ENCODE results near the gene ARL5B.

DNA sequence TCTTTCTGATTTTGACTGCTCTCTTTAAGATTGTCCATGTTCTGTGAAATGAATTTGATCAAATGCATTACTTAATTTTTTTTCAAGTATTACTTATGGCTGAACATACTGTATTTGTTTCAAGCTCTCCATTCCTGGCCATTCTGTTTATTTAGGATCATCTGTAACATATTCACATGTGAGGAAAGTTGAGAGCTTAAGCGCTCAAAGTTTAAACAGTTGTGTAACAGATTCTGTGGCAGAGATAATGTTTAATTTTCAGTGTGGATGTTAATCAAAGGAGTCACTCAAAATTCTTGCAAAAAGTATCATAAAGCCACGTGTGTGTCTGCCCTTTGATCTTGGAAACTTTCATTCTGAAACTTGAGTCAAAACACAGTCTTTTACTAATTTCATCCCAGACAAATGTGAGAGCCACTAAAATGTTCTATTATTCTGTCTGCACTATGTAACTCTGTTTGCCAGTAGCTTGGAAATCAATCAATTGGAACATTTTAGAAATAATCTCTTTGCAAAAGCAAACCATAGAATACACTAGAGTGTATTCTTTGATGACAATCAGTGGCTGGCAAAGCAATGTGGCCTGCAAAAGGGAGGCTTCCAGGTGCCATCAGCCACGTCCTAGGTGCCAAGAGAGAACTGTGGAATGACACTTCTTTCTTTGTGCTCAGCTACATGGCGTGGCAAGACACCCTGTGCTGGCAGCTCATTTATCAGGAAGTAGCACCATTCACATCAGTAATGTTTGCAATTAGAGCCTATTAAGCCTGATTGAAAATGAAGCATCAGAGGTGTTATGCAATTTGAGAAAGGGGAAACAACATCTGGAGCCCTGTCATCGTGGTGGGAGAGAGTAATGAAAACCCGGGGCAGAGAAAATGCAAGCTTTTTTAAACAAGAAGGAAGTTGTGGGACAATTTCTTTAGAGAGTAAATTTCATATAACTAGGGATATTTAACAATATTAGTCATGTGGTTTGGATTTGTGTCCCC lies 40.9 kb downstream of the ARL5B start:
- TF ChIP-seq, protein P1, sequence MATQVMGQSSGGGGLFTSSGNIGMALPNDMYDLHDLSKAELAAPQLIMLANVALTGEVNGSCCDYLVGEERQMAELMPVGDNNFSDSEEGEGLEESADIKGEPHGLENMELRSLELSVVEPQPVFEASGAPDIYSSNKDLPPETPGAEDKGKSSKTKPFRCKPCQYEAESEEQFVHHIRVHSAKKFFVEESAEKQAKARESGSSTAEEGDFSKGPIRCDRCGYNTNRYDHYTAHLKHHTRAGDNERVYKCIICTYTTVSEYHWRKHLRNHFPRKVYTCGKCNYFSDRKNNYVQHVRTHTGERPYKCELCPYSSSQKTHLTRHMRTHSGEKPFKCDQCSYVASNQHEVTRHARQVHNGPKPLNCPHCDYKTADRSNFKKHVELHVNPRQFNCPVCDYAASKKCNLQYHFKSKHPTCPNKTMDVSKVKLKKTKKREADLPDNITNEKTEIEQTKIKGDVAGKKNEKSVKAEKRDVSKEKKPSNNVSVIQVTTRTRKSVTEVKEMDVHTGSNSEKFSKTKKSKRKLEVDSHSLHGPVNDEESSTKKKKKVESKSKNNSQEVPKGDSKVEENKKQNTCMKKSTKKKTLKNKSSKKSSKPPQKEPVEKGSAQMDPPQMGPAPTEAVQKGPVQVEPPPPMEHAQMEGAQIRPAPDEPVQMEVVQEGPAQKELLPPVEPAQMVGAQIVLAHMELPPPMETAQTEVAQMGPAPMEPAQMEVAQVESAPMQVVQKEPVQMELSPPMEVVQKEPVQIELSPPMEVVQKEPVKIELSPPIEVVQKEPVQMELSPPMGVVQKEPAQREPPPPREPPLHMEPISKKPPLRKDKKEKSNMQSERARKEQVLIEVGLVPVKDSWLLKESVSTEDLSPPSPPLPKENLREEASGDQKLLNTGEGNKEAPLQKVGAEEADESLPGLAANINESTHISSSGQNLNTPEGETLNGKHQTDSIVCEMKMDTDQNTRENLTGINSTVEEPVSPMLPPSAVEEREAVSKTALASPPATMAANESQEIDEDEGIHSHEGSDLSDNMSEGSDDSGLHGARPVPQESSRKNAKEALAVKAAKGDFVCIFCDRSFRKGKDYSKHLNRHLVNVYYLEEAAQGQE (IDR thresholded peaks at IDR 0.05; ENCODE audit: insufficient read depth in 1 of 2, low read depth in 2 of 2, low read length in 1 of 2), result no peak
- TF ChIP-seq, protein P2, sequence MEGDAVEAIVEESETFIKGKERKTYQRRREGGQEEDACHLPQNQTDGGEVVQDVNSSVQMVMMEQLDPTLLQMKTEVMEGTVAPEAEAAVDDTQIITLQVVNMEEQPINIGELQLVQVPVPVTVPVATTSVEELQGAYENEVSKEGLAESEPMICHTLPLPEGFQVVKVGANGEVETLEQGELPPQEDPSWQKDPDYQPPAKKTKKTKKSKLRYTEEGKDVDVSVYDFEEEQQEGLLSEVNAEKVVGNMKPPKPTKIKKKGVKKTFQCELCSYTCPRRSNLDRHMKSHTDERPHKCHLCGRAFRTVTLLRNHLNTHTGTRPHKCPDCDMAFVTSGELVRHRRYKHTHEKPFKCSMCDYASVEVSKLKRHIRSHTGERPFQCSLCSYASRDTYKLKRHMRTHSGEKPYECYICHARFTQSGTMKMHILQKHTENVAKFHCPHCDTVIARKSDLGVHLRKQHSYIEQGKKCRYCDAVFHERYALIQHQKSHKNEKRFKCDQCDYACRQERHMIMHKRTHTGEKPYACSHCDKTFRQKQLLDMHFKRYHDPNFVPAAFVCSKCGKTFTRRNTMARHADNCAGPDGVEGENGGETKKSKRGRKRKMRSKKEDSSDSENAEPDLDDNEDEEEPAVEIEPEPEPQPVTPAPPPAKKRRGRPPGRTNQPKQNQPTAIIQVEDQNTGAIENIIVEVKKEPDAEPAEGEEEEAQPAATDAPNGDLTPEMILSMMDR (IDR thresholded peaks at IDR 0.05), result no peak
- TF ChIP-seq SIN3A (IDR thresholded peaks at IDR 0.05; ENCODE audit: borderline replicate concordance, insufficient read depth, low read depth, low read length), result no peak
- TF ChIP-seq POLR2AphosphoS5 (IDR thresholded peaks at IDR 0.05; ENCODE audit: low read depth, low read length), result no peak
